Measurements from ENCODE around the gene CHST6. TPM values are rescaled to one million over a fixed set of nuclear protein-coding genes. Genes with fewer than 3 reads are reported as not detected.

Gene CHST6
- total and polyA plus RNA-seq, 9 of the 15 experiments (the other 6 are each of a cell fraction or from before 2014, with no cell fraction given) = 0.01 to 0.05 (median 0.02) TPM; not detected in 6

GRCh38 chr16:75486676-75487313 lies 8.4 kb downstream of the CHST6 start:
- peaks cover 6 to 48% of the 10 kb centered on the region in 2 experiments; a peak in 4 of 5 replicates for H3K27me3 ChIP-seq (ENCODE audit: control insufficient read depth in 2 of 2, insufficient read depth in 2 of 2, low read length in 2 of 2)
- peaks cover 0 to 1% of the 10 kb centered on the region in 2 experiments; a peak in 1 of 5 replicates for H3K4me1 ChIP-seq (replicated peaks in 1 of 2; ENCODE audit: control insufficient read depth in 2 of 2, insufficient read depth in 2 of 2, low read length in 2 of 2)
- CTCF ChIA-PET (ENCODE audit: low intra/inter-chr PET ratio) = interaction anchor here (0.6 kb wide), 1 partner anchor 363 kb away, joined by 6 read pairs; no protein-coding TSS in a partner anchor
- FAIRE-seq (no peak), DNase-seq (ENCODE audit: extremely low read depth in 1 of 4, low spot score in 3 of 4) (no peak), ATAC-seq (no peak)
- H3K27ac ChIP-seq (ENCODE audit: extremely low read depth, low read depth, low read length) = no peak overlapping the region
- POLR2A ChIA-PET = interaction anchor here (0.6 to 1.0 kb wide), 3 partner anchors 9 to 82 kb away, joined by 3 read pairs; no protein-coding TSS in a partner anchor
- BruUV-seq (replicated peaks) = no TSS peak
- no peaks in the 10 kb centered on the region for H3K79me2 ChIP-seq (ENCODE audit: control insufficient read depth, insufficient read depth, low read length)
- H3K4me3 ChIP-seq = no peak overlapping the region
- H3K4me2 ChIP-seq (ENCODE audit: insufficient read depth, low read length) = no peak overlapping the region
- no peaks in the 10 kb centered on the region for H3K36me3 ChIP-seq (ENCODE audit: control insufficient read depth, insufficient read depth, low read length)
- H4K20me1 ChIP-seq (replicated peaks; ENCODE audit: control insufficient read depth, insufficient read depth, low read length) = no peaks in the 10 kb centered on the region
- TF ChIP-seq PHB2 (IDR thresholded peaks at IDR 0.05; ENCODE audit: low read depth) (no peak), SLC30A9 (CRISPR knock-in tag; IDR thresholded peaks at IDR 0.05) (no peak), ZNF717 (CRISPR knock-in tag; IDR thresholded peaks at IDR 0.05) (no peak), PTRF (tag; IDR thresholded peaks at IDR 0.05) (no peak), NCOA2 (IDR thresholded peaks at IDR 0.05; ENCODE audit: partially characterized antibody in 2 of 2) (no peak), HEY1 (CRISPR knock-in tag; IDR thresholded peaks at IDR 0.05; ENCODE audit: borderline replicate concordance) (no peak), BRD4 (IDR thresholded peaks at IDR 0.05) (no peak), ZNF354B (CRISPR knock-in tag; IDR thresholded peaks at IDR 0.05) (no peak), USF1 (CRISPR knock-in tag; IDR thresholded peaks at IDR 0.05) (no peak), BCL6 (CRISPR knock-in tag; IDR thresholded peaks at IDR 0.05) (no peak), SP1 (CRISPR knock-in tag; IDR thresholded peaks at IDR 0.05) (no peak), HBP1 (CRISPR knock-in tag; IDR thresholded peaks at IDR 0.05) (no peak), HNRNPK (IDR thresholded peaks at IDR 0.05; ENCODE audit: low read depth, low read length, poor library complexity, severe bottlenecking) (no peak), ZNF146 (CRISPR knock-in tag; IDR thresholded peaks at IDR 0.05; ENCODE audit: unreplicated experiment) (no peak), STAT5B (CRISPR knock-in tag; IDR thresholded peaks at IDR 0.05) (no peak), ZFX (CRISPR knock-in tag; IDR thresholded peaks at IDR 0.05) (no peak), ZNF431 (CRISPR knock-in tag; IDR thresholded peaks at IDR 0.05) (no peak)
- in situ Hi-C loops (cut with MboI) (no loop called here), intact Hi-C loops (cut with micrococcal nuclease) (no loop called here)
- H3K9me1 ChIP-seq (ENCODE audit: control insufficient read depth, insufficient read depth, low read length) = no peaks in the 10 kb centered on the region
- 0% methylated on average over 2 of the region's 2 CpGs for WGBS (ENCODE audit: insufficient coverage, low coverage, missing lambda C conversion rate)
- H3K9ac ChIP-seq (ENCODE audit: insufficient read depth in 1 of 2, low read depth in 2 of 2, low read length in 2 of 2) = no peak overlapping the region
- H3K9me3 ChIP-seq (replicated peaks; ENCODE audit: control insufficient read depth, insufficient read depth, low read depth, low read length) = no peaks in the 10 kb centered on the region
- H2AFZ ChIP-seq (ENCODE audit: low read depth, low read length) = no peak overlapping the region

All from K562 (cell line).